Measurements from ENCODE around the gene DDX51.

The DDX51 gene

GRCh38 chr12:132180648-132181546, 36.8 kb upstream of the DDX51 start:
- DNase-seq (ENCODE audit: low read depth, low spot score), result no peak
- H3K4me3 ChIP-seq (ENCODE audit: low read length), result no peak overlapping the region

- DNase-seq (ENCODE audit: low read depth, low spot score), result no peak
- no peak overlapping the region for H3K4me3 ChIP-seq (ENCODE audit: low read length)
Measured at GRCh38 chr12:132179431-132180362, 35.6 kb upstream of the DDX51 start.

GRCh38 chr12:132178801-132179401, 34.8 kb upstream of the DDX51 start:
- DNase-seq (ENCODE audit: low read depth, low spot score), result no peak
- H3K4me3 ChIP-seq (ENCODE audit: low read length), result peak overlapping the region; percentile 15

- no peak for DNase-seq (ENCODE audit: low read depth, low spot score)
- H3K4me3 ChIP-seq (ENCODE audit: low read length), result no peak overlapping the region
Measured at GRCh38 chr12:132178316-132178715, 34.2 kb upstream of the DDX51 start.

GRCh38 chr12:132176920-132177551, 32.9 kb upstream of the DDX51 start:
- DNase-seq (ENCODE audit: low read depth, low spot score), result no peak
- no peak overlapping the region for H3K4me3 ChIP-seq (ENCODE audit: low read length)

GRCh38 chr12:132176385-132176919, 32.3 kb upstream of the DDX51 start:
- no peak for DNase-seq (ENCODE audit: low read depth, low spot score)
- H3K4me3 ChIP-seq (ENCODE audit: low read length), result no peak overlapping the region

GRCh38 chr12:132175496-132176384, 31.6 kb upstream of the DDX51 start:
- no peak overlapping the region for H3K4me3 ChIP-seq (ENCODE audit: low read length)
- no peak for DNase-seq (ENCODE audit: low read depth, low spot score)

- H3K4me3 ChIP-seq (ENCODE audit: low read length), result no peak overlapping the region
- DNase-seq (ENCODE audit: low read depth, low spot score), result no peak
Measured at GRCh38 chr12:132174839-132175490, 30.8 kb upstream of the DDX51 start.

GRCh38 chr12:132174015-132174838, 30.1 kb upstream of the DDX51 start:
- no peak overlapping the region for H3K4me3 ChIP-seq (ENCODE audit: low read length)
- no peak for DNase-seq (ENCODE audit: low read depth, low spot score)

- H3K4me3 ChIP-seq (ENCODE audit: low read length), result no peak overlapping the region
- DNase-seq (ENCODE audit: low read depth, low spot score), result no peak
Measured at GRCh38 chr12:132173135-132174014, 29.3 kb upstream of the DDX51 start.

- no peak for DNase-seq (ENCODE audit: low read depth, low spot score)
- H3K4me3 ChIP-seq (ENCODE audit: low read length), result no peak overlapping the region
Measured at GRCh38 chr12:132172619-132173018, 28.5 kb upstream of the DDX51 start.

GRCh38 chr12:132171968-132172521, 27.9 kb upstream of the DDX51 start:
- no peak overlapping the region for H3K4me3 ChIP-seq (ENCODE audit: low read length)
- no peak for DNase-seq (ENCODE audit: low read depth, low spot score)

GRCh38 chr12:132171293-132171967, 27.3 kb upstream of the DDX51 start:
- no peak overlapping the region for H3K4me3 ChIP-seq (ENCODE audit: low read length)
- no peak for DNase-seq (ENCODE audit: low read depth, low spot score)

- H3K4me3 ChIP-seq (ENCODE audit: low read length), result no peak overlapping the region
- no peak for DNase-seq (ENCODE audit: low read depth, low spot score)
Measured at GRCh38 chr12:132170637-132171292, 26.6 kb upstream of the DDX51 start.
